IPS-11a (cell line): ENCODE data around the gene FAM110D.
A peak's percentile ranks its signal among the peaks of the same experiment; 100 is the strongest.

ENCODE experiments used
- H3K4me3 ChIP-seq: one replicate; pipeline ENCODE4 v1.5.1; 2013; ENCODE audit warnings: low read depth, low read length, control low read depth

The FAM110D gene

DNA sequence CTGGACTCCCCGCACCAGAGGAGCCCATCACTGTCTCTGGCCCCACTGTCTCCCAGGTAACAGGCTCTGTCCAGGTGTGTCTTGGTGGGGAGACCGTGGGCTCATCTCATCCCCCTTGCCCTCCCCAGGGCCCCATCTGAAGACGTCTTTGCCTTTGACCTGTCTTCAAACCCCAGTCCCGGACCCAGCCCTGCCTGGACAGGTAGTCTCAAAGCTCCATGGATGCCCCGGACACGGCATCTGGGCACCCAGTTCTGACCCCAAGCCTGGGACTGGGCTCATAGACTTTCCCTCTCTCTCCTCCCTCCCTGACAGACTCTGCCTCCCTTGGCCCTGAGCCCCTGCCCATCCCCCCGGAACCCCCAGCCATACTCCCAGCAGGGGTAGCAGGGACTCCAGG is 25.2 kb downstream of the FAM110D start:
- H3K4me3 ChIP-seq: no peak overlapping the region

DNA sequence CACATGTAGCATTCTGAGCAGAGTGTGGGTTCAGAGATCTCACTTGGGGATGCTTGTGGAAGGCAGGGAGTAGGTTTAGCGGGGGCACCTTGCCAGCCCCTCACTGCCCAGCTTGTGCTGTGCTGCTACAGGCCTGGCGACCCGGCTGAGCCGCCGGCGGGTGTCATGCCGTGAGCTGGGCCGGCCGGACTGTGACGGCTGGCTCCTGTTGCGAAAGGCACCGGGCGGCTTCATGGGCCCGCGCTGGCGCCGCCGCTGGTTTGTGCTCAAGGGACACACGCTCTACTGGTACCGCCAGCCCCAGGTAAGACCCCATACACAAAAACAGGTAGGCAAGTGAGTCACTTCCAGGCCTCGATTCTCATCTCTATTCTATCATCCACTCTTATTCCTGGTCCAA is 26.0 kb downstream of the FAM110D start:
- no peak overlapping the region for H3K4me3 ChIP-seq

DNA sequence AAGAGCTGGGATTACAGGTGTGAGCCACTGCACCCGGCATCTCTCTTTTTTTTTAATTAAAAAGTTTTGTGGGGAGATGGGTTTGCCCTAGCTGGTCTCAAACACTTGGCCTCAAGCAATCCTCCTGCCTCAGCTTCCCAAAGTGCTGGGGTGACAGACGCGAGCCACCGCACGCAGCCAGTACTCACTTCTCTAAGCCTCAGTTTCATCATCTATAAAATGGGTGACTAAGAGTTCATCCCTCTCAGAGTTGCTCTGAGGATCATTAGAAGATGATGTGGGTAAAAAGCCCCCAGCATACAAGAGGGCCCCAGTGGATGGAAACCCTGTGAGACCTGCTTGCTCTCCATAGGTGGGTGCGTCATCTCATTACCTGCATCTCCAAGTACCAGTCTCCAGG is 29.0 kb downstream of the FAM110D start:
- no peak overlapping the region for H3K4me3 ChIP-seq

DNA sequence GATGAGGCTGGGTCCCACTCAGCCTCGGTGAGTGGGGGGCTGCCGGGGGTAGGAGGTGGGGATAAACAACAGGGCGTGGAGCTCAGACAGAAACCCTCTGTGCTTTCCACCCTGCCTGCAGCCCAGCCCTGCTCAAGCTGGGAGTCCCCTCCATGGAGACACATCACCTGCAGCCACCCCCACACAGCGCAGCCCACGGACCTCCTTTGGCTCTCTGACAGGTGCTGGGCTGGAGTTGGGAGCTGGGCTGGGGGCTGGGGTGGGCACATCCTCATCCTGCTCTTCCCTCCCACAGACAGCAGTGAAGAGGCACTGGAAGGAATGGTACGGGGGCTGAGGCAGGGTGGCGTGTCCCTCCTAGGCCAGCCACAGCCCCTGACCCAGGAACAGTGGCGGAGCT is 29.6 kb downstream of the FAM110D start:
- H3K4me3 ChIP-seq: no peak overlapping the region

DNA sequence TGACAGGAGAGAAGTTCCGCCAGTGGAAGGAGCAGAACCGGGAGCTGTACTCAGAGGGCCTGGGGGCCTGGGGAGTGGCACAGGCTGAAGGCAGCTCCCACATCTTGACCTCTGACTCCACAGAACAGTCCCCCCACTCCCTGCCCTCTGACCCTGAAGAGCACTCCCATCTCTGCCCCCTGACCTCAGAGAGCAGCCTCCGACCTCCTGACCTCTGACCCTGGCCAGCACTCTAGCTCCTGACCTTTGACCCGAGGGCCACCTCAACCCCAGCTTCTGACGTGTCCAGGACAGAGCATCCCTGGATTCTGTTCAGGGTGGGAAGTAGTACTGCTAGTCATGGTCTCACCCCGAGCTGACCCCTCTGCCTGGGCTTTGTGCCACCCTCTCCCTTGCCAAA is 30.5 kb downstream of the FAM110D start:
- no peak overlapping the region for H3K4me3 ChIP-seq

DNA sequence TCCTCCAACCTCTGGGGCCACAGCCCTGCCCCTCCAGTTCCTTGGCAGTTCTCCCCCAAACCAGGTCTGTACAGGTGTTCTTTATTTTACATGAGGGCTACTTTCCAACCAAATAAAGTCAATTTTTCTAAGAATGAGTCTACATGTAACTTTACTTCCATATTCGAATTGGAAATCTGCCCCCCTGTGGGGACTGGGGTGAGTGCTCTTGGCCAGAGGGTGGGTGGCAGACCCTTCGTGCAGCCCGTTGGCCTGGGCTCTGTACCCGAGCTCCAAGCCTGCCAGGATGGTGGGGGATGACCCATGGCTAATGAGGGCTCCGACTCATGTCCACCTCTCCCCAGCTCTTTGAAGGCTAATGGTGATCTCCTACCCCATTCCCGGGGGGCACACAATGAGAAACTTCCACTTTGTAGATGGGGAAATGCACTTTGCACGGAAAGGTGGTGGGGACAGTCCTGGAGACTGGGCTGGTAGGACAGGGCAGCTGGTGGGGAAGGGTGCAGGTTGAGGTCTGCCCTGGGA is 30.9 kb downstream of the FAM110D start:
- no peak overlapping the region for H3K4me3 ChIP-seq

DNA sequence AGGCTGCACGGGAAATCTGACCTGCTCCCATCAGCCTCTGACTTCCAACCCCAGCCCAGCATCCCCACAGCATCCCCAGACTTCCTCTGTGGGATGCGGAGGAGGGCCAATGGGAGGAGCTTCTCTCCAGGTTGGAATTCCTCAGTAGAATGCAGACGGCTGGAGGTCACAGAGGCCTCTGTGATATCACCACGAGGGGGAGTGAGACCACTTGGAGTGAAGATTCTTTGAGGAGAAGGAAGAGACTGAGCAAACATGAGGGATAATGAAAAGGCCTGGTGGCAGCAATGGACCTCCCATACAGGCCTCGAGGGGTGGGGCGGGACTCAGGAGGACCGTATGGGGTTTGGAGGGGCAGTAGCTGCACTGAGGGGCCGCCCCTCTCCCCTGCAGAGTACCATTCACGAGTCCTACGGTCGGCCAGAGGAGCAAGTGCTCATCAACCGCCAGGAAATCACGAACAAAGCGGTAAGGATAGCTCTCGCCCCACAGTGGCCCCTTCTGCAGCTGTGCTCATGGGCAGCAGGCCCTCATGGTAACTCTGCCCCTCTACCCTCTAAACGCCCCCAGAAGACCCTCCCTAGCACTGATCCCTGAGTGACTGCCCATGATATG is 31.6 kb downstream of the FAM110D start, which contains the start of gene CATSPER4:
CATSPER4 (plus strand) TSS at position 230 of the 615 bp plus-strand sequence; CDS start at position 256, 26 bp downstream.
- H3K4me3 ChIP-seq: no peak within 1 kb of the TSS

DNA sequence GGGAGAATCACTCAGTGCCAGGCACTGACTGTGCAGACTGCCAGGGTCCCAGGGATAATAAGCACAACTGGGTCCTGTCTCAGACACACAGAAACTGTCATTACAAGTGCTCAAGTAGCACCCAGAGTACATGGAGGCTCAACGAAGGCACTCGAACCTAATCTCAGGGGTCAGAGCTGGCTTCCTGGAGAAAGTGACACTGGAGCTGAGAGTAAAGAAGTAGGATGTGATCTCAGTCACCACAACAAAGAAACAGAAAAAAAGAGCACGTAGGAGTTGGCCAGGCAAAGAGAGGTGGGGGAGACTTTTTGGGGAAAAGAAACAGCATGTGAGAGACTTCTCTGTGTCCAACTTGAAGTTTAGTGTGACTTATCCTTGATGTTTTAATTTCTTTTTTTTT is 32.9 kb downstream of the FAM110D start:
- no peak overlapping the region for H3K4me3 ChIP-seq

DNA sequence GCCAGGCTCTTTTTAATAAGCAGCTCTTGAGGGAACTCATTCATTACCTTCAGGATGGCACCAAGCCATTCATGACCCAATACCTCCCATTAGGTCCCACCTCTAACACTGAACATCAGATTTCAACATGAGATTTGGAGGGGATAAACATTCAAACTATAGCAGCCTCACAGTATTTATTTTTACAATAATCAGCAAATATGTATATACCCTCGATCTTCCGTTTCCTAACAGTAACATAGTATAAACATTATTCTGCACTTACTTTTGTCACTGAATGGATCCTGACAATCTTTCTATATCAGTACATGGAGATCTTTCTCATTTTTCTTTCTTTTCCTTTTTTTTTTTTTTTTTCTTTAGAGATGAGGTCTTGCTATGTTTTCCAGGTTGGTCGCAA is 36.9 kb downstream of the FAM110D start:
- no peak overlapping the region for H3K4me3 ChIP-seq

DNA sequence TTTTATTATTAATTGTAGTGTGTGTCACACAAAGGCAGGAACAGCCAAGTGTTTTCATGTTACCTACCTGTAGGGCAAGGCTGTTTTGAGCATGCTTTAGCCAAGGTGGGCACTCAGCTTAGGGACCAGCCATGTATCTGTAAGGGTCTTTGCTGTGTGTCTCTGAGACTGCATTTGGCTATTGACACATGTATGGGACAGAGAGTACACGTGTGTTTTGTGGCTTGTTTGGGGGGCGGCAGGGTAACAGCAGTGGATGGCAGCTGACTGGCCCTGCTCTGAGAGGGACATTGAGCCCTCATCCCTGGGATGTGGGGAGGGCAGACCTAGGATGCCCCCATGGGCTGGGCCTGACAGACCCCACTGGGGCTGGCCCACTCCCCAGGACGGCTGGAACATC is 38.4 kb downstream of the FAM110D start:
- H3K4me3 ChIP-seq: no peak overlapping the region

DNA sequence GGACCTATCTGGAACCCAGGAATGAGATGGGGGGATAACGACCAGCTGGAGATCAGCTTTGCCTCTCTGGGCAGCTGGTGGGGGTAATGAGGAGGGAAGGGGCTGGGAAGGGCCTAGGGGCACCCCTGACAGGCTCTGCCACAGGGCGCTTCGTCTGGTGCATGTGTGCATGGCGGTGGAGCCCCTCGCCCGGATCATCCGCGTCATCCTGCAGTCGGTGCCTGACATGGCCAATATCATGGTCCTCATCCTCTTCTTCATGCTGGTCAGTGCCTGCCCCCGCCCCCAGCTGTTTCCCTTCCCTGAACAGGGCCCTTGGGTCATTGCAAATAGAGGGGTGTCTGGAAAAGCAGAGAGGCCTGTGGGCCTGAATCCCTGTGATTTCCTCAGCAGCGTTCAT is 38.9 kb downstream of the FAM110D start:
- no peak overlapping the region for H3K4me3 ChIP-seq

DNA sequence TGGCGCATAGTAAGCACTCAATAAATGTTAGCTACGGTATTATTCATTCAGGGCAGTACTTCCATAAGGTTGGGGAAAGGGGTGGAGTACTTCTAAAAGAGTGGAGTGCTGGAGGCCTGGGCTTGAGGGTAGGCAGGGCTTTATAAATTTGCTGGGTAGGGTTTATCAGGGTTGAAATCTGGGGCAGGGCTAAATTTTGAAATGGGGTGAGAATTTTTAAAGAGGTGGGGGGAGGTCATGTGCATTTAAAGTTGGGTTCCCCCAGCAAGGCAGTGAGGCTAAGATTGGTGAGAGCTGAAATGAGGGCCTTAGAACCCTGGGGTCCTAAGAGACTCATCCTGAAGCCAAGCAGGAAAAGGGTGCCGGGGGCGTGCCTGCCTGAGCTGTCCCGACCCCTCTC is 41.5 kb downstream of the FAM110D start:
- peak overlapping the region; percentile 33 for H3K4me3 ChIP-seq

DNA sequence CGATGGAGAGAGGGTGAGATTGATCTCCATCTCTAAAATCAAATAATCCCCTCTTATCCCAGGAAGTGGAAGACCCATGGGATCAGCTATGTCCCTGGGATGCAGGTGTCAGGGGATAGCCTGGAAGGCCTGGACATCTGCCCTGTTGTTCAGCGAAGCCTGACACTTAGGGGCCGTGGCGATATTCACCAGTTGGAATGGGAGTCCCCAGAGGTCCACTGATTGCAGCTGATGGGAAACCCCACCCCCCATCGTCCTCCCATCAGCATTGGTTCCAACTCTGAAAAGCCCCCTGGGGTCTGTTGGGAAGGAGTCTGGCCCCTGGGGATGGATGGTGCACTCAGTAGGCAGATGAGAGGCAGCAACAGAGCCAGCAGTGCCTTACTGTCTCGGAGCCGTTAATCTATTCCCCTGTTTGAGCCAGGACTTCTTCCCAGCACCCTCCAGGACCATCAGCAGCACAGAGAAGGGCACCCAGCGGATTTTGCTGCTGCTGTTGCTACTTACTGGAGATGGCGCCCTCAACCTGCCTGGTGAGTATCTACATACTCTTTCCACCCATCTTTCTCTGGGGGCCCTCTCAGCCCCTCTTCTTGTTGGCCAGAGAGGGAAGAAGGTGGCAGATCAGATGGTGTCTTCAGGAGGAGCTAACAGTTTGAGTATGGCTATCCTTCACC is 44.9 kb downstream of the FAM110D start:
- H3K4me3 ChIP-seq: no peak overlapping the region

DNA sequence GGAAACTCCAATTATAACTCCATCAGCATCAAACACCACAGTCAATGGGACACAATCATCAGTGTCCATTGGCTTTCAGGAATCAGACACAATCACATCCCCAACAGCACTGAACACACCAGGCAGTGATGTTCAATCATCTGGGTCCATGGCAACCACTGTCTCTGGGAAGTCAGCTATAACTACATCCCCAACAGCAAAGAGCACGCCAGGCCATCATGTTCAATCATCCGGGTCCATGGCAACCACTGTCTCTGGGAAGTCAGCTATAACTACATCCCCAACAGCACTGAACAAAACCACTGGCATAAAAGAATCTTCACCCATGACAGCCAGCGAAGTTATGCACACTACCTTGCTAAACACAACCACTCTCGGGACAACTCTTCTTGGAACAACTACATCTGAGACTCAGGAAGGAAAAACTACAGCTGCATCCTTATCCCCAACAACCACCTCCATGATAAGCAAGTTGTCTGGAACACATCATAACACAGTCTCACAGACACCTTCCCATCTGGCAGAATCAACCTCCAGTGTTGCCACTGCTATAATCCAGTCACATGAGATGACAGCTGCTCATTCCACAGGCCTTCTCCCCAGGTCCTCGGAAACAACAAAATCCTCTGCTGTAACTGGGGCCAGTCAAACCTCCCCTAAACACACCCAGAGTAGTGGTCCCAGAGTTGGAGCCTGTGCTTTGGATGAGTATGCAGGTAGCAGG is 51.4 kb downstream of the FAM110D start:
- no peak overlapping the region for H3K4me3 ChIP-seq

DNA sequence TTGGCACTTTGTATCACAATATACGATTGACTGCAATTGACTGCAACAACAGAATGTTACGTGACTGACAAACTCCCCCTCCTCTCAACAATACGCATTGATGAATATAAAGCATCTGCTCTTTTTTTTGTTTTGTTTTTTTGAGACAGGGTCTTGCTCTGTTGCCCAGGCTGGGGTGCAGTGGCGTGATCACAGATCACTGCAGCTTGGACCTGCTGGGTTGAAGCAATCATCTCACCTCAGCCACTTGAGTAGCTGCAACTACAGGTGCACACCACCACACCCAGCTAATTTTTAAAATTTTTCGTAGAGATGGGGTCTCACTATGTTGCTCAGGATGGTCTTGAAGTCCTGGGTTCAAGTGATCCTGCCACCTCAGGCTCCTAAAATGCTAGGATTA is 53.8 kb downstream of the FAM110D start:
- H3K4me3 ChIP-seq: no peak overlapping the region

DNA sequence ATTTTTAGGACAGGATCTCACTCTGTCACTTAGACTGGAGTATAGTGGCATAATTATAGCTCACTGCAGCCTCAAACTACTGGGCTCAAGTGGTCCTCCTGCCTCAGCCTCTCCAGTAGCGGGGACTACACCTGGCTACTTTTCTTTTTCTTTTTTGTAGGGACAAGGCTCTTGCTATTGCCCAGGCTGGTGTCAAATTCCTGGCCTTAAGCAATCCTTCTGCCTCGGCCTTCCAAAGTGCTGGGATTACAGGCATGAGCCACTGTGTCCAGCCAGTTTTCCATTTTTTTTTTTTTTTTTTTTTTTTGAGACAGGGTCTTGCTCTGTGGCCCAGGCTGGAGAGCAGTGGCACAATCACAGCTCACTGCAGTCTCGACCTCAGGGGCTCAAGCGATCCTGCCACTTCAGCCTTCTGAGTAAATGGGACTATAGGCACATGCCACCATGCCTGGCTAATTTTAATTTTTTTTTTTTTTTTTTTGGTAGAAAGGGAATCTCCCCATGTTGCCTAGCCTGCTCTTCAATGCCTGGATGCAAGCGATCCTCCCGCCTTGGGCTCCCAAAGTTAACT is 54.5 kb downstream of the FAM110D start:
- no peak overlapping the region for H3K4me3 ChIP-seq
